RPMI8226 (cell line): ENCODE data around the gene TCF7L2.

Source experiments
- DNase-seq: peaks from one replicate; pipeline ENCODE4 v3.0.0-alpha.2; 2015

The TCF7L2 gene

DNA sequence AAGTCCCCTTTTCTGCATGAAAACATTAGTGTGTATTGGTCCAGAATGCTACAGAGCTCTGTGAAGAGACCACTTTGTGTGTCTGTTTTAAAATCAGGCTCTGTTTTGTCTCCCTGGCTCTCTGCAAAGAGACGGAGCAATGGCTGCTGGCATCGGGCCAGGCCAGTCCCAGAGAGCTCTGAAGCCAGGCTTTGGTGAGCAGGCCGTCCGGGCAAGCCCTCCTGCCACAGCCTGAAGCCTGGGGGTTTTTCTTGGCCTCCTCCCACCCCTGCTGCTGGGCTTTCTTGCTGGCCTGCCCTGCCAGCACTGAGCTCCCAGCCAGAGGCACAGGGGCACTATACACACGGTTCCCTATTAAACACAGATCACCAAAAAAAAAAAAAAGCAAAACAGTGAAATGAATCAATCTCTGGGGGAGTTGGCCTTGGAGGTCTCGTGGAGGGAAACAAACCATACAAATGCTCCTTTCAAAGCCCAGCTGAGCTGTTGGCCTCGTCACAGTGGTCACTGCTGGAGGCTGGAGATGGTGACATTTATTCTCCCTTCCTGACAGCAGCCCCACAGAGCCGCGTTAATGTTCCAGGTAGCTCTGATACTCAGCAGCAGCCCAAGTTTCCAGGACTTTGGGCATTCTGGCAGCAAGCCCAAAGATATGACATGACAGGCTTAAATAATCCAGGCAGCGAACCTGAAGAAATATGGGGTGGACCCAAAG, 237.2 kb downstream of the TCF7L2 start:
- DNase-seq: no peak

DNA sequence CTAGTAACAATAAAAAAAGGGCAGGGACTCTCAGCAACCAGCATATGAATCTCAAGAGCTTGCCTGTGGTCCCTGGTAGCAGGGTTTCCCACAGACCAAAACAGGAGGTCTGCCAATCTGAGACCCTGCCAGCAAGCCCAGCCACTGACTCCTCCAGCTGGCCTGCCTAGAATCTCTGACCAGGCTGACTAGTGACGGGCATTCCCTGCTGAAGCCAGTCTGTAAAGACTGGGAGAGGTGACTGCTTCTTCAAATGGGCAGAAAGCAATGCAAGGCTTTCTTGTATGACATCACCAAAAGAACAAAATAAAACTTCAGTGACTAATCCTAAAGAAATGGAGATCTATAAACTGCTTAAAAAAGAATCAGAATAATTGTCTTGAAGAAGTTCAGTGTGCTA, 249.4 kb downstream of the TCF7L2 start:
- DNase-seq: no peak

DNA sequence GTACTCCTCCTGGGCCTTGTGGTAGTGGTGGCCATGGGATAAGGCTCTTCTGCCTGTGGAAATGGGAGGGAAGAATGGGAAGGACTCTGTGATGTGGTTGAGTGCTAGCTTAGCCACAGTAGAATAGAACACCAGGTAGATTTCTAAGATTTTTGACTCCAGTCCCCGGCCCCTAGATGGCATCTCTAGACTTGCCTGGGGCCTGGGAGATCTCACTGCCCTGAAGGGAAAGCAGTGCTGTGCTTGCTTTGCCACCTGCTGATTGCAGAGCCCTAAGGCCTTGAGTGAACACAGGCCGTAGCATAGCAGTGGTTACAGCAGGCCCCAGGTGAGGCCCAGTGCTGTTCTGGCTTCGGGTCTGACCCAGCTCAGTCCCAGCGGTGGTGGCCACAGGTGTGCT, 252.0 kb downstream of the TCF7L2 start:
- DNase-seq: no peak

DNA sequence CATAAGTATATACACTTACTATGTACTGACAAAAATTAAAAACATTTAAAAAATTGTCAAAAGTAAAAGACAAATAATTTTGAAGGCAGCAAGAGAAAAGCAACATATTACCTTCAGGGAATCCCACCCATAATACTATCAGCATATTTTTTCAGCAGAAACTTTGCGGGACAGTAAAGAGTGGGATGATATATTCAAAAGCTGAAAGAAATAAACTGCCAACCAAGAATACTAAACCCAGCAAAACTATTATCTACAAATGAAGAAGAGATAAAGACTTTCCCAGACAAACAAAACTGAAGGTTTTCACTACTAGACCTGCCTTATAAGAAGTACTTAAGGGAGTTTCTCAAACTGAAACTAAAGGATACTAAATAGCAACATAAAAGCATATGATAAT, 257.9 kb downstream of the TCF7L2 start:
- no peak for DNase-seq

DNA sequence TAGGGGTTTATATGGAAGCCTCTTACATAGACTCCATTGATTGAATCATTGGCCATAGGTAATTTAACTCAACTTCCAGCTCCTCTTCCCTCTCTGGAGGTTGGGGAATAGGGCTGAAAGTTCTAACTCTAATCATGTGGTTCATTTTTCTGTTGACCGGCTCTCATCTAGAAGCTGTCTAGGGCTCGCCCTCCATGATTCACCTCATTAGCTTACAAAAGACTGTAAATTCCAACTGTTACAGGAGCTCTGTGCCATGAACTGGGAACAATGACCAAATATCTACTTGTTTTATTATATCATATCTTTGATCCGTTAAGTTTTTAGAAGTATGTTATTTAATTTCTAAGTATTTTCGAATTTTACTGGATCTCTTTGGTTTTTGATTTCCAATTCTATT, 263.0 kb downstream of the TCF7L2 start:
- no peak for DNase-seq

DNA sequence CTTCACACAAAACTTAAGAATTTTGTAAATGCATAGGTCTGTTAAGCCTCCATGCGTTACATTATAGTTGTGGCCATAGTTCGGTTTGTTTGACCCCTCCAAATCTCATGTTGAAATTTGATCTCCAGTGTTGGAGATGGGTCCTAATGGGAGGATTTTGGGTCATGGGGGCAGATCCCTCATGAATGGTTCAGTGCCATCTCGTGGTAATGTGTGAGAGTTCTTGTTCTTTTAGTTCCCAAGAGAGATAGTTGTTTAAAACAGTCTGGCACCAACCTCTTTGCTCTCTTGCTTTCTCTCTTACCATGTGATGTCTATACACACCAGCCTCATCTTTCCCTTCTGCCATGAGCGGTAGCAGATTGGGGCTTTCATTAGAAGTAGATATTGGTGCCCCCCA, 264.3 kb downstream of the TCF7L2 start:
- no peak for DNase-seq

DNA sequence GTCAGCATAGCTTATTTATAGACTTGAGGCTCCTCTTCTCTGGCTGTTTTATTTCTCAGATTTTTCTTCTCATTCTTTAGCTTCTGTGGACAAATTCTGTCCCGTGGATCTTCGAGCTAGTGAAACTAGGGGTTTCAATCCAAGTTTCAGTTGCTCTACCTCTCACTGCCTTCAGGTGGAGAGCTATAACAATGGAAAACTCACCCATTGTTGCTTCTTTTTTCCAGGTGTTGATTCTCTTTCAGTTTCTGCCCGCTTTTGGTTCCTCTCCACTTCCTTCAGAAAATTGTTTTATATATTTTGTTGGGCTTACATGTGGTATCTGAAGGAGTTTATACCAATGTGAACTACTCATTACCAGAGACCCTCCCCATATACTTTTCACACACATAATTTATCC, 266.1 kb downstream of the TCF7L2 start:
- peak; percentile 12 for DNase-seq
